Lower leg skin (tissue), 3 donors: ENCODE measurements around the gene ALLC.

Experiments used
- POLR2A ChIP-seq, 2 donors: fragments of 450-650 bp; IDR thresholded peaks; one replicate each; pipeline ENCODE4 v1.6.1; 2016 to 2017; ENCODE audit warnings: antibody characterized with exemption in 2 of 2, mild to moderate bottlenecking in 1 of 2, moderate library complexity in 1 of 2
- TF ChIP-seq, protein P1 (sequence below), 3 donors: fragments of 450-650 bp; IDR thresholded peaks; one replicate each; pipeline ENCODE4 v1.5.1; 2016; ENCODE audit warnings: antibody characterized with exemption in 3 of 3, mild to moderate bottlenecking in 3 of 3, moderate library complexity in 2 of 3

DNA sequence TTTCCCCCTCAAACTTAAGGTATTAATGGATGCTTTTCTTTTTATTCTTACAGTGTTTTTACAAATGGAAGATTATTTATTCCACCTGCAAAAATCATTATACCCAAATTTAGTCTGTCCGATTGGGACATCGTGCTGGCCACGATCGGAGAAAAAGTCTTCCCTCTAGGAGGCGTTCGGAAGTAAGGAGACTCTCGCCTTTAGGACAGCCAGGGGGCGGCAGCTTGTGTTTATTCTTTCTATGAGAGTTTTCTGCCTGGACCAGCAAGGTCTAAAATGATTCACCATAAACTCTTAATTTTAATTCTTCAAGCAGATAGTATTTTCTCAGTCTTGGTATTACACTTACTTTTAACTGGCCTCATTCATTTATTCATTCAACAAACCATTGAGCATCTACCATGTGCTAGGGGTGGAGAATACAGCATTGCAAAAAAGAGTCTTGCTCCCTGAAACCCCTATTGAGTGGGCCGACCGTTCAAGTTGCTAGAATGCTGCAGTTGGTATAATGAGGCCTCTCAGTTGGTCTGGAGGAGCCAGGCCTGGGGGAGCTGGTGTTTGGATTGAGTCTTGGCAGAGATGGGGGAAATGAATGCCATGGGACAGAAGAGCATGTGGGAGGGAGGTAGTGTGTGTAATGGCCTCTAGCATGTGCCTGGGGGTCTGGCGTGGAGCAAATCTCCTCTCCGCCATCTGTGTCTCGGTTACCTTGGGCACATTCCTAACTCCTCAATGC lies 84.0 kb downstream of the ALLC start:
- TF ChIP-seq, protein P1, sequence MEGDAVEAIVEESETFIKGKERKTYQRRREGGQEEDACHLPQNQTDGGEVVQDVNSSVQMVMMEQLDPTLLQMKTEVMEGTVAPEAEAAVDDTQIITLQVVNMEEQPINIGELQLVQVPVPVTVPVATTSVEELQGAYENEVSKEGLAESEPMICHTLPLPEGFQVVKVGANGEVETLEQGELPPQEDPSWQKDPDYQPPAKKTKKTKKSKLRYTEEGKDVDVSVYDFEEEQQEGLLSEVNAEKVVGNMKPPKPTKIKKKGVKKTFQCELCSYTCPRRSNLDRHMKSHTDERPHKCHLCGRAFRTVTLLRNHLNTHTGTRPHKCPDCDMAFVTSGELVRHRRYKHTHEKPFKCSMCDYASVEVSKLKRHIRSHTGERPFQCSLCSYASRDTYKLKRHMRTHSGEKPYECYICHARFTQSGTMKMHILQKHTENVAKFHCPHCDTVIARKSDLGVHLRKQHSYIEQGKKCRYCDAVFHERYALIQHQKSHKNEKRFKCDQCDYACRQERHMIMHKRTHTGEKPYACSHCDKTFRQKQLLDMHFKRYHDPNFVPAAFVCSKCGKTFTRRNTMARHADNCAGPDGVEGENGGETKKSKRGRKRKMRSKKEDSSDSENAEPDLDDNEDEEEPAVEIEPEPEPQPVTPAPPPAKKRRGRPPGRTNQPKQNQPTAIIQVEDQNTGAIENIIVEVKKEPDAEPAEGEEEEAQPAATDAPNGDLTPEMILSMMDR (IDR thresholded peaks at IDR 0.05): no peak
- no peak for TF ChIP-seq POLR2A (IDR thresholded peaks at IDR 0.05)
